ENCODE results near the gene MAP3K12. TPM values are rescaled to one million over a fixed set of nuclear protein-coding genes. Genes with fewer than 3 reads are reported as not detected.

Gene MAP3K12
- total and polyA plus RNA-seq, 2 of the 13 experiments (the other 11 are each of a cell fraction or from before 2014, with no cell fraction given) = 0.20 to 1.1 TPM

GRCh38 chr12:53508534-53509170 lies 9.4 kb upstream of the MAP3K12 start (continued):
- TF ChIP-seq, protein P1, sequence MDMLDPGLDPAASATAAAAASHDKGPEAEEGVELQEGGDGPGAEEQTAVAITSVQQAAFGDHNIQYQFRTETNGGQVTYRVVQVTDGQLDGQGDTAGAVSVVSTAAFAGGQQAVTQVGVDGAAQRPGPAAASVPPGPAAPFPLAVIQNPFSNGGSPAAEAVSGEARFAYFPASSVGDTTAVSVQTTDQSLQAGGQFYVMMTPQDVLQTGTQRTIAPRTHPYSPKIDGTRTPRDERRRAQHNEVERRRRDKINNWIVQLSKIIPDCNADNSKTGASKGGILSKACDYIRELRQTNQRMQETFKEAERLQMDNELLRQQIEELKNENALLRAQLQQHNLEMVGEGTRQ (IDR thresholded peaks at IDR 0.05; ENCODE audit: low read depth, low read length) = no peak
- TF ChIP-seq, protein P1 (CRISPR knock-in tag; IDR thresholded peaks at IDR 0.05; ENCODE audit: borderline replicate concordance) = no peak
- TF ChIP-seq HIC2 (CRISPR knock-in tag; IDR thresholded peaks at IDR 0.05; ENCODE audit: low read depth) = no peak
- TF ChIP-seq EHMT2 (IDR thresholded peaks at IDR 0.05; ENCODE audit: borderline replicate concordance, low read depth, low read length) = no peak
- TF ChIP-seq, protein P2, sequence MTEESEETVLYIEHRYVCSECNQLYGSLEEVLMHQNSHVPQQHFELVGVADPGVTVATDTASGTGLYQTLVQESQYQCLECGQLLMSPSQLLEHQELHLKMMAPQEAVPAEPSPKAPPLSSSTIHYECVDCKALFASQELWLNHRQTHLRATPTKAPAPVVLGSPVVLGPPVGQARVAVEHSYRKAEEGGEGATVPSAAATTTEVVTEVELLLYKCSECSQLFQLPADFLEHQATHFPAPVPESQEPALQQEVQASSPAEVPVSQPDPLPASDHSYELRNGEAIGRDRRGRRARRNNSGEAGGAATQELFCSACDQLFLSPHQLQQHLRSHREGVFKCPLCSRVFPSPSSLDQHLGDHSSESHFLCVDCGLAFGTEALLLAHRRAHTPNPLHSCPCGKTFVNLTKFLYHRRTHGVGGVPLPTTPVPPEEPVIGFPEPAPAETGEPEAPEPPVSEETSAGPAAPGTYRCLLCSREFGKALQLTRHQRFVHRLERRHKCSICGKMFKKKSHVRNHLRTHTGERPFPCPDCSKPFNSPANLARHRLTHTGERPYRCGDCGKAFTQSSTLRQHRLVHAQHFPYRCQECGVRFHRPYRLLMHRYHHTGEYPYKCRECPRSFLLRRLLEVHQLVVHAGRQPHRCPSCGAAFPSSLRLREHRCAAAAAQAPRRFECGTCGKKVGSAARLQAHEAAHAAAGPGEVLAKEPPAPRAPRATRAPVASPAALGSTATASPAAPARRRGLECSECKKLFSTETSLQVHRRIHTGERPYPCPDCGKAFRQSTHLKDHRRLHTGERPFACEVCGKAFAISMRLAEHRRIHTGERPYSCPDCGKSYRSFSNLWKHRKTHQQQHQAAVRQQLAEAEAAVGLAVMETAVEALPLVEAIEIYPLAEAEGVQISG (CRISPR knock-in tag; IDR thresholded peaks at IDR 0.05) = peak; percentile 63
- TF ChIP-seq ZNF180 (CRISPR knock-in tag; IDR thresholded peaks at IDR 0.05; ENCODE audit: borderline replicate concordance, low read depth) = no peak
- TF ChIP-seq KDM4B (CRISPR knock-in tag; IDR thresholded peaks at IDR 0.05) = 0 out of 2 replicates have a peak, but pooled peaks have one; percentile 21
- no peak for TF ChIP-seq CBX2 (IDR thresholded peaks at IDR 0.05; ENCODE audit: low read depth, low read length)
- no peak for TF ChIP-seq CBX2 (CRISPR knock-in tag; IDR thresholded peaks at IDR 0.05; ENCODE audit: low read depth)
- TF ChIP-seq ZNF232 (CRISPR knock-in tag; IDR thresholded peaks at IDR 0.05; ENCODE audit: borderline replicate concordance) = no peak
- TF ChIP-seq LCORL (IDR thresholded peaks at IDR 0.05) = no peak
- no peak for TF ChIP-seq LCORL (CRISPR knock-in tag; IDR thresholded peaks at IDR 0.05)
- no peak for TF ChIP-seq HMG20A (CRISPR knock-in tag; IDR thresholded peaks at IDR 0.05; ENCODE audit: borderline replicate concordance)
- TF ChIP-seq, protein P3, sequence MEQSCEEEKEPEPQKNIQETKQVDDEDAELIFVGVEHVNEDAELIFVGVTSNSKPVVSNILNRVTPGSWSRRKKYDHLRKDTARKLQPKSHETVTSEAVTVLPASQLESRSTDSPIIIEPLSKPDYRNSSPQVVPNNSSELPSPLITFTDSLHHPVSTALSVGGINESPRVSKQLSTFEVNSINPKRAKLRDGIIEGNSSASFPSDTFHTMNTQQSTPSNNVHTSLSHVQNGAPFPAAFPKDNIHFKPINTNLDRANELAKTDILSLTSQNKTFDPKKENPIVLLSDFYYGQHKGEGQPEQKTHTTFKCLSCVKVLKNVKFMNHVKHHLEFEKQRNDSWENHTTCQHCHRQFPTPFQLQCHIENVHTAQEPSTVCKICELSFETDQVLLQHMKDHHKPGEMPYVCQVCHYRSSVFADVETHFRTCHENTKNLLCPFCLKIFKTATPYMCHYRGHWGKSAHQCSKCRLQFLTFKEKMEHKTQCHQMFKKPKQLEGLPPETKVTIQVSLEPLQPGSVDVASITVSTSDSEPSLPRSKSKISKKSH (CRISPR knock-in tag; IDR thresholded peaks at IDR 0.05; ENCODE audit: borderline replicate concordance) = no peak
- no peak for TF ChIP-seq ZNF33B (CRISPR knock-in tag; IDR thresholded peaks at IDR 0.05)
- no peak for TF ChIP-seq ATF7 (IDR thresholded peaks at IDR 0.05)
- no peak for TF ChIP-seq ATF7 (CRISPR knock-in tag; IDR thresholded peaks at IDR 0.05)
- no peak for TF ChIP-seq ZBTB7B (CRISPR knock-in tag; IDR thresholded peaks at IDR 0.05)
- TF ChIP-seq, protein P4, sequence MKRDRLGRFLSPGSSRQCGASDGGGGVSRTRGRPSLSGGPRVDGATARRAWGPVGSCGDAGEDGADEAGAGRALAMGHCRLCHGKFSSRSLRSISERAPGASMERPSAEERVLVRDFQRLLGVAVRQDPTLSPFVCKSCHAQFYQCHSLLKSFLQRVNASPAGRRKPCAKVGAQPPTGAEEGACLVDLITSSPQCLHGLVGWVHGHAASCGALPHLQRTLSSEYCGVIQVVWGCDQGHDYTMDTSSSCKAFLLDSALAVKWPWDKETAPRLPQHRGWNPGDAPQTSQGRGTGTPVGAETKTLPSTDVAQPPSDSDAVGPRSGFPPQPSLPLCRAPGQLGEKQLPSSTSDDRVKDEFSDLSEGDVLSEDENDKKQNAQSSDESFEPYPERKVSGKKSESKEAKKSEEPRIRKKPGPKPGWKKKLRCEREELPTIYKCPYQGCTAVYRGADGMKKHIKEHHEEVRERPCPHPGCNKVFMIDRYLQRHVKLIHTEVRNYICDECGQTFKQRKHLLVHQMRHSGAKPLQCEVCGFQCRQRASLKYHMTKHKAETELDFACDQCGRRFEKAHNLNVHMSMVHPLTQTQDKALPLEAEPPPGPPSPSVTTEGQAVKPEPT (CRISPR knock-in tag; IDR thresholded peaks at IDR 0.05; ENCODE audit: low read depth) = no peak
- TF ChIP-seq ZNF790 (CRISPR knock-in tag; IDR thresholded peaks at IDR 0.05; ENCODE audit: borderline replicate concordance) = no peak
- TF ChIP-seq ZNF44 (CRISPR knock-in tag; IDR thresholded peaks at IDR 0.05) = no peak

All from HepG2 (cell line).